Liver (tissue), 9 donors: ENCODE data around the gene PRR36. TPM values are rescaled to one million over a fixed set of nuclear protein-coding genes. Genes with fewer than 3 reads are reported as not detected.

ENCODE experiments used
- DNase-seq: peaks from one replicate; pipeline ENCODE4 v3.0.0-alpha.2; 2017; ENCODE audit warnings: low spot score
- H3K27ac ChIP-seq, 2 donors: one replicate each; pipeline ENCODE4 v1.7.0; 2013; ENCODE audit warnings: inconsistent platforms in 2 of 2, low read length in 2 of 2, control low read depth in 1 of 2, low read depth in 1 of 2, mild to moderate bottlenecking in 1 of 2
- H3K27me3 ChIP-seq, 4 donors: one replicate each; pipeline versions ENCODE4 v1.6.1 to v1.7.0; 2013; ENCODE audit warnings: low read length in 3 of 4, inconsistent platforms in 1 of 4, mild to moderate bottlenecking in 1 of 4, moderate library complexity in 1 of 4; ENCODE audit not compliant: control insufficient read depth in 4 of 4, insufficient read depth in 4 of 4
- H3K36me3 ChIP-seq, 4 donors: one replicate each; pipeline versions ENCODE4 v1.6.1 to v1.7.0; 2013; ENCODE audit warnings: low read length in 3 of 4, mild to moderate bottlenecking in 3 of 4, low read depth in 1 of 4, moderate library complexity in 1 of 4; ENCODE audit not compliant: control insufficient read depth in 4 of 4, insufficient read depth in 3 of 4
- H3K4me1 ChIP-seq, 4 donors: one replicate each; pipeline versions ENCODE4 v1.6.1 to v1.7.0; 2013; ENCODE audit warnings: low read length in 3 of 4, mild to moderate bottlenecking in 3 of 4, moderate library complexity in 1 of 4; ENCODE audit not compliant: control insufficient read depth in 4 of 4, insufficient read depth in 4 of 4
- H3K4me3 ChIP-seq, 3 donors: one replicate each; pipeline versions ENCODE4 v1.6.1 to v1.7.0; 2013; ENCODE audit warnings: low read length in 3 of 3, control low read depth in 1 of 3, low read depth in 1 of 3, mild to moderate bottlenecking in 1 of 3
- H3K9ac ChIP-seq, 2 donors: one replicate each; pipeline ENCODE4 v1.7.0; 2013; ENCODE audit warnings: low read length in 2 of 2, mild to moderate bottlenecking in 2 of 2, moderate library complexity in 2 of 2, control low read depth in 1 of 2, low read depth in 1 of 2
- H3K9me3 ChIP-seq, 4 donors: one replicate each; pipeline versions ENCODE4 v1.6.1 to v1.7.0; 2013; ENCODE audit warnings: low read length in 3 of 4; ENCODE audit not compliant: control insufficient read depth in 4 of 4
- EGR1 ChIP-seq, 2 donors: IDR thresholded peaks; 2 replicates each; pipeline ENCODE4 v1.6.1; 2016 to 2018; ENCODE audit warnings: antibody characterized with exemption in 2 of 2, low read depth in 2 of 2
- FOXA1 ChIP-seq: IDR thresholded peaks from 2 replicates; pipeline ENCODE4 v1.6.1; 2016; ENCODE audit warnings: antibody characterized with exemption
- FOXA2 ChIP-seq: IDR thresholded peaks from 2 replicates; pipeline ENCODE4 v1.6.1; 2016; ENCODE audit warnings: antibody characterized with exemption
- GABPA ChIP-seq, 2 donors: IDR thresholded peaks in 1 of 2; conservative IDR thresholded peaks in 1 of 2; 2 replicates each; pipeline ENCODE4 v1.6.1; 2016; ENCODE audit warnings: antibody characterized with exemption in 2 of 2, mild to moderate bottlenecking in 1 of 2, moderate library complexity in 1 of 2
- HNF4A ChIP-seq, 2 donors: conservative IDR thresholded peaks; 2 replicates each; pipeline ENCODE4 v1.6.1; 2016; ENCODE audit warnings: antibody characterized with exemption in 2 of 2, mild to moderate bottlenecking in 2 of 2
- HNF4G ChIP-seq: IDR thresholded peaks from 2 replicates; pipeline ENCODE4 v1.6.1; 2016; ENCODE audit warnings: antibody characterized with exemption
- JUND ChIP-seq, 2 donors: IDR thresholded peaks; 2 replicates each; pipeline ENCODE4 v1.6.1; 2016; ENCODE audit warnings: antibody characterized with exemption in 2 of 2
- NR2F2 ChIP-seq: IDR thresholded peaks from 2 replicates; pipeline ENCODE4 v1.6.1; 2016; ENCODE audit warnings: antibody characterized with exemption
- RAD21 ChIP-seq, 2 donors: IDR thresholded peaks; 2 replicates each; pipeline ENCODE4 v1.6.1; 2016; ENCODE audit warnings: antibody characterized with exemption in 2 of 2, mild to moderate bottlenecking in 2 of 2
- RXRA ChIP-seq, 2 donors: IDR thresholded peaks; 2 replicates each; pipeline ENCODE4 v1.6.1; 2017 to 2018; ENCODE audit warnings: antibody characterized with exemption in 2 of 2, mild to moderate bottlenecking in 1 of 2
- SP1 ChIP-seq: IDR thresholded peaks from 2 replicates; pipeline ENCODE4 v1.6.1; 2018; ENCODE audit warnings: antibody characterized with exemption, mild to moderate bottlenecking
- TAF1 ChIP-seq: conservative IDR thresholded peaks from 2 replicates; pipeline ENCODE4 v1.6.1; 2016; ENCODE audit warnings: antibody characterized with exemption, mild to moderate bottlenecking
- YY1 ChIP-seq: IDR thresholded peaks from 2 replicates; pipeline ENCODE4 v1.6.1; 2016; ENCODE audit warnings: antibody characterized with exemption, mild to moderate bottlenecking
- WGBS: extraction: QIAGEN DNeasy Blood & Tissue Kit; methylation state at CpG from one replicate; pipeline ENCODE4 v1.1.7; 2013; 5-methylcytosine and 5-hydroxymethylcytosine counted together
- polyA plus RNA-seq, 2 donors: library from polyadenylated mRNA; stranded (reverse) in 1 of 2; unstranded in 1 of 2; fragments of 200-250 nt in 1 of 2; fragments of >200 nt in 1 of 2; fragmentation: Nextera tagmentation in 1 of 2; extraction: Ambion mirVana in 1 of 2; gene quantifications; one replicate each; pipeline versions ENCODE4 v1.2.1 to v1.2.3, GENCODE V29; 2013 to 2015
- total RNA-seq, 2 donors: library from RNA; depleted of rRNA; stranded (reverse); fragments of >200 nt; gene quantifications; one replicate each; pipeline ENCODE4 v1.2.3, GENCODE V29; 2014
- TF ChIP-seq, protein P1 (sequence below): IDR thresholded peaks from 2 replicates; pipeline ENCODE4 v1.6.1; 2016; ENCODE audit warnings: antibody characterized with exemption
- TF ChIP-seq, protein P2 (sequence below): IDR thresholded peaks from 2 replicates; pipeline ENCODE4 v1.6.1; 2016; ENCODE audit warnings: antibody characterized with exemption
- TF ChIP-seq, protein P3 (sequence below): fragments of 150-350 bp; IDR thresholded peaks from 2 replicates; pipeline ENCODE4 v1.5.1; 2017; ENCODE audit warnings: improper control_type of control experiment, low read depth, low read length; ENCODE audit not compliant: missing input control
- TF ChIP-seq, protein P4 (sequence below): IDR thresholded peaks from 2 replicates; pipeline ENCODE4 v1.6.1; 2016; ENCODE audit warnings: antibody characterized with exemption, mild to moderate bottlenecking
- TF ChIP-seq, protein P5 (sequence below): IDR thresholded peaks from 2 replicates; pipeline ENCODE4 v1.6.1; 2016; ENCODE audit warnings: antibody characterized with exemption
- donor health status: healthy.
- donor health status: healthy.
- donor health status: healthy.
- donor health status: healthy.
- donor health status: healthy.

Gene PRR36
- total and polyA plus RNA-seq, 4 donors: 0.02 to 0.03 TPM; not detected in 2

DNA sequence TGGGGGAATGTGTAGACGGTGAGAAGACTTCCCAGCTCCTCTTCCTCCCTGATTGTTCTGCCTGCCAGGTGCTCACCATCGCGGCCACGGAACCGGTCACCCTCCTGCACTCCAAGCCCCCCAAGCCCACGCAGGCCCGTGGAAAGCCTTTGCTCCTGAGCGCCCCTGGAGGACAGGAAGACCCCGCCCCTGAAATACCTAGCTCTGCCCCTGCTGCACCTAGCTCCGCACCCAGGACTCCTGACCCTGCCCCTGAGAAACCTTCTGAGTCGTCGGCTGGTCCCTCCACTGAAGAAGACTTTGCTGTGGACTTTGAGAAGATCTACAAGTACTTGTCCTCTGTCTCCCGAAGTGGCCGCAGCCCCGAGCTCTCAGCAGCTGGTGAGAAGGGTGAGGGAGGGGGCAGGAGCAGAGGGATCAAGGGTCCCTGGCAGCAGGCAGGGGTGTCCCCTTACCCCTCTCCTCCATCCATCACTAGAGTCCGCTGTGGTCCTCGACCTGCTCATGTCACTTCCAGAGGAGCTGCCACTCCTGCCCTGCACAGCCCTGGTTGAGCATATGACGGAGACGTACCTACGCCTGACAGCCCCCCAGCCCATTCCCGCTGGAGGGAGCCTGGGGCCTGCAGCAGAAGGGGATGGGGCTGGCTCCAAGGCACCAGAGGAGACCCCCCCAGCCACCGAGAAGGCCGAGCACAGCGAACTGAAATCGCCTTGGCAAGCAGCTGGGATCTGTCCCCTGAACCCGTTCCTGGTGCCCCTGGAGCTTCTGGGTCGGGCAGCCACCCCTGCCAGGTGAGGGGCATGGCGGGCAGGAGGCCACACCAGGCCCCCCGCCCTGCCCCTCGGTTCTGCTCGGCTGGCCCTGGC, 48.0 kb upstream of the PRR36 start:
- no peak overlapping the region for H3K4me3 ChIP-seq
- H3K36me3 ChIP-seq: peaks cover 0 to 12% (median 5%) of the 10 kb centered on the region in 4 donors
- H3K9ac ChIP-seq: no peak overlapping the region
- H3K27me3 ChIP-seq: no peaks in the 10 kb centered on the region
- H3K4me1 ChIP-seq: peaks cover 21 to 49% (median 35%) of the 10 kb centered on the region in 4 donors
- WGBS: 96% methylated on average over 31 of the region's 31 CpGs
- TF ChIP-seq FOXA2 (no peak), HNF4G (no peak), TAF1 (no peak), YY1 (no peak), RXRA (IDR thresholded peaks at IDR 0.05) (no peak), JUND (IDR thresholded peaks at IDR 0.05) (no peak), EGR1 (IDR thresholded peaks at IDR 0.05; ENCODE audit: low read depth in 2 of 2) (no peak), SP1 (no peak), RAD21 (IDR thresholded peaks at IDR 0.05) (no peak), NR2F2 (no peak), FOXA1 (no peak), GABPA (IDR thresholded peaks at IDR 0.05 in 1 of 2, conservative IDR thresholded peaks at IDR 0.05 in 1 of 2) (no peak), HNF4A (conservative IDR thresholded peaks at IDR 0.05) (no peak)
- TF ChIP-seq, protein P1, sequence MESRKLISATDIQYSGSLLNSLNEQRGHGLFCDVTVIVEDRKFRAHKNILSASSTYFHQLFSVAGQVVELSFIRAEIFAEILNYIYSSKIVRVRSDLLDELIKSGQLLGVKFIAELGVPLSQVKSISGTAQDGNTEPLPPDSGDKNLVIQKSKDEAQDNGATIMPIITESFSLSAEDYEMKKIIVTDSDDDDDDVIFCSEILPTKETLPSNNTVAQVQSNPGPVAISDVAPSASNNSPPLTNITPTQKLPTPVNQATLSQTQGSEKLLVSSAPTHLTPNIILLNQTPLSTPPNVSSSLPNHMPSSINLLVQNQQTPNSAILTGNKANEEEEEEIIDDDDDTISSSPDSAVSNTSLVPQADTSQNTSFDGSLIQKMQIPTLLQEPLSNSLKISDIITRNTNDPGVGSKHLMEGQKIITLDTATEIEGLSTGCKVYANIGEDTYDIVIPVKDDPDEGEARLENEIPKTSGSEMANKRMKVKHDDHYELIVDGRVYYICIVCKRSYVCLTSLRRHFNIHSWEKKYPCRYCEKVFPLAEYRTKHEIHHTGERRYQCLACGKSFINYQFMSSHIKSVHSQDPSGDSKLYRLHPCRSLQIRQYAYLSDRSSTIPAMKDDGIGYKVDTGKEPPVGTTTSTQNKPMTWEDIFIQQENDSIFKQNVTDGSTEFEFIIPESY: no peak
- TF ChIP-seq, protein P2, sequence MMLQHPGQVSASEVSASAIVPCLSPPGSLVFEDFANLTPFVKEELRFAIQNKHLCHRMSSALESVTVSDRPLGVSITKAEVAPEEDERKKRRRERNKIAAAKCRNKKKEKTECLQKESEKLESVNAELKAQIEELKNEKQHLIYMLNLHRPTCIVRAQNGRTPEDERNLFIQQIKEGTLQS: no peak
- TF ChIP-seq, protein P3, sequence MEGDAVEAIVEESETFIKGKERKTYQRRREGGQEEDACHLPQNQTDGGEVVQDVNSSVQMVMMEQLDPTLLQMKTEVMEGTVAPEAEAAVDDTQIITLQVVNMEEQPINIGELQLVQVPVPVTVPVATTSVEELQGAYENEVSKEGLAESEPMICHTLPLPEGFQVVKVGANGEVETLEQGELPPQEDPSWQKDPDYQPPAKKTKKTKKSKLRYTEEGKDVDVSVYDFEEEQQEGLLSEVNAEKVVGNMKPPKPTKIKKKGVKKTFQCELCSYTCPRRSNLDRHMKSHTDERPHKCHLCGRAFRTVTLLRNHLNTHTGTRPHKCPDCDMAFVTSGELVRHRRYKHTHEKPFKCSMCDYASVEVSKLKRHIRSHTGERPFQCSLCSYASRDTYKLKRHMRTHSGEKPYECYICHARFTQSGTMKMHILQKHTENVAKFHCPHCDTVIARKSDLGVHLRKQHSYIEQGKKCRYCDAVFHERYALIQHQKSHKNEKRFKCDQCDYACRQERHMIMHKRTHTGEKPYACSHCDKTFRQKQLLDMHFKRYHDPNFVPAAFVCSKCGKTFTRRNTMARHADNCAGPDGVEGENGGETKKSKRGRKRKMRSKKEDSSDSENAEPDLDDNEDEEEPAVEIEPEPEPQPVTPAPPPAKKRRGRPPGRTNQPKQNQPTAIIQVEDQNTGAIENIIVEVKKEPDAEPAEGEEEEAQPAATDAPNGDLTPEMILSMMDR: no peak
- TF ChIP-seq, protein P4, sequence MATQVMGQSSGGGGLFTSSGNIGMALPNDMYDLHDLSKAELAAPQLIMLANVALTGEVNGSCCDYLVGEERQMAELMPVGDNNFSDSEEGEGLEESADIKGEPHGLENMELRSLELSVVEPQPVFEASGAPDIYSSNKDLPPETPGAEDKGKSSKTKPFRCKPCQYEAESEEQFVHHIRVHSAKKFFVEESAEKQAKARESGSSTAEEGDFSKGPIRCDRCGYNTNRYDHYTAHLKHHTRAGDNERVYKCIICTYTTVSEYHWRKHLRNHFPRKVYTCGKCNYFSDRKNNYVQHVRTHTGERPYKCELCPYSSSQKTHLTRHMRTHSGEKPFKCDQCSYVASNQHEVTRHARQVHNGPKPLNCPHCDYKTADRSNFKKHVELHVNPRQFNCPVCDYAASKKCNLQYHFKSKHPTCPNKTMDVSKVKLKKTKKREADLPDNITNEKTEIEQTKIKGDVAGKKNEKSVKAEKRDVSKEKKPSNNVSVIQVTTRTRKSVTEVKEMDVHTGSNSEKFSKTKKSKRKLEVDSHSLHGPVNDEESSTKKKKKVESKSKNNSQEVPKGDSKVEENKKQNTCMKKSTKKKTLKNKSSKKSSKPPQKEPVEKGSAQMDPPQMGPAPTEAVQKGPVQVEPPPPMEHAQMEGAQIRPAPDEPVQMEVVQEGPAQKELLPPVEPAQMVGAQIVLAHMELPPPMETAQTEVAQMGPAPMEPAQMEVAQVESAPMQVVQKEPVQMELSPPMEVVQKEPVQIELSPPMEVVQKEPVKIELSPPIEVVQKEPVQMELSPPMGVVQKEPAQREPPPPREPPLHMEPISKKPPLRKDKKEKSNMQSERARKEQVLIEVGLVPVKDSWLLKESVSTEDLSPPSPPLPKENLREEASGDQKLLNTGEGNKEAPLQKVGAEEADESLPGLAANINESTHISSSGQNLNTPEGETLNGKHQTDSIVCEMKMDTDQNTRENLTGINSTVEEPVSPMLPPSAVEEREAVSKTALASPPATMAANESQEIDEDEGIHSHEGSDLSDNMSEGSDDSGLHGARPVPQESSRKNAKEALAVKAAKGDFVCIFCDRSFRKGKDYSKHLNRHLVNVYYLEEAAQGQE: no peak
- TF ChIP-seq, protein P5, sequence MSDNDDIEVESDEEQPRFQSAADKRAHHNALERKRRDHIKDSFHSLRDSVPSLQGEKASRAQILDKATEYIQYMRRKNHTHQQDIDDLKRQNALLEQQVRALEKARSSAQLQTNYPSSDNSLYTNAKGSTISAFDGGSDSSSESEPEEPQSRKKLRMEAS: no peak
- DNase-seq: no peak
- no peaks in the 10 kb centered on the region for H3K9me3 ChIP-seq
- H3K27ac ChIP-seq: no peak overlapping the region
